ENCODE data around the gene LILRB5.
"Not testable (repeated sequence)": the region's sequence is repeated elsewhere in the genome, so short reads cannot be mapped to it uniquely, and the experiment has no call there.

LILRB5 gene

GRCh38 chr19:54275951-54276350, 18.9 kb upstream of the LILRB5 start:
- DNase-seq (ENCODE audit: low read depth), result no peak

DNA sequence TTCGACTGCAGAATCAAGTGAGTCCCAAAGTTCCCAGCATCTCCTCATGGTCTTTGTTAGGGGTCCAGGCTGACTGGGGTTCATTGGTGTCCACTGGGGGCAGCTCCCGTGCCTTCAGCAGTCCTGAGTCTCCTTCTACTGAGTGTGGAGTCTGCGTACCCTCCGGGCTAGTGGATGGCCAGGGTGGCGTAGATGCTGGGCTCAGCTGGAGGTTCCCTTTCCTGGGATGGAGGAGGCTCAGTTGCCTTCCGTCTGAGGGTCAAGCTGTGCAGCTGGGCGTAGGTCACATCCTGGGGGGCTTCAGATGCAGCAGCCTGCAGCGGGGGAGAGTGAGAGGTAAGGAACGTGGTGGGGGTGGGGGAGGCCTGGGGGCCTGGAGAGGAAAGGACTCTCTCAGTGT, 17.4 kb upstream of the LILRB5 start:
- not testable (repeated sequence) for DNase-seq (ENCODE audit: low read depth)

GRCh38 chr19:54273821-54274220, 16.7 kb upstream of the LILRB5 start:
- no peak for DNase-seq (ENCODE audit: low read depth)

DNA sequence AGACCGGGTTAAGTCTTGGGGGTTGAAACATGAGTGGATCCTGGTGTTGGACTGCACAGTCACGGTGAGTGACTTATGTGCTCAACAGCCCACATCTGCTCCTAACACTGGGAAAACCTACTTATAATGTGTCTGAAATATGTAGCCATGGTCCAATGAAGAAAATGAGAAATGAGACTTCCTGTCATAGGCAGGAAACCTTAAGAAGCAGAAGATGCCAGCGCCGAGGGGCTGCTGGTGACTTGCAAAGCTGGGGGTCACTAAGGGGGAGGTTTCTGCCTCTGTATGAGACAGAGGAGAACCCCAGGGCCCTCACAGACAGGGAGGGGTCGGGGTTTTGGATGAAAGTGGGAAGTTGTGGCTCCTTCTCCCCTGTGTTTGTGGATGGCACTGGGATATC, 15.1 kb upstream of the LILRB5 start:
- not testable (repeated sequence) for DNase-seq (ENCODE audit: low read depth)

- not testable (repeated sequence) for DNase-seq (ENCODE audit: low read depth)
Measured at GRCh38 chr19:54271587-54271986, 14.5 kb upstream of the LILRB5 start.

DNA sequence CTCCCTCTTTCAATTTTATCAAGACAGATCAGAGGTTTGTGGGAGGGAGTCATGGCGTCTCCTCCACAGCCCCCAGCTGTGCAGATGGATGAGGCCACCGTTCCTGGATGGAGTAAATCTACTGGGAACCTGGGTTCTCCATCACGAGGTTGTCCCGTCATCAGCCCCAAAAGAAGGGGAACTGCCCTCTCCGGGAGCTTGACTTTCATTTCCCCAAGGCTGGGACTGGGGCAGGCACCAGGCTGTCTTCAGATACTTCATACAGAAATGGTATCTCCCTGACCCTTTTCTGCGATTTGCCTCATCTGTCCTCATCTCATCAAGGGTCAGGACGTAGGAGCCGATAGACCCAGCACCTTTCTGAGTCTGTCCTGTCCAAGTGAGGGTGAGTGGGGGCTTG, 14.0 kb upstream of the LILRB5 start:
- no peak for DNase-seq (ENCODE audit: low read depth)

DNA sequence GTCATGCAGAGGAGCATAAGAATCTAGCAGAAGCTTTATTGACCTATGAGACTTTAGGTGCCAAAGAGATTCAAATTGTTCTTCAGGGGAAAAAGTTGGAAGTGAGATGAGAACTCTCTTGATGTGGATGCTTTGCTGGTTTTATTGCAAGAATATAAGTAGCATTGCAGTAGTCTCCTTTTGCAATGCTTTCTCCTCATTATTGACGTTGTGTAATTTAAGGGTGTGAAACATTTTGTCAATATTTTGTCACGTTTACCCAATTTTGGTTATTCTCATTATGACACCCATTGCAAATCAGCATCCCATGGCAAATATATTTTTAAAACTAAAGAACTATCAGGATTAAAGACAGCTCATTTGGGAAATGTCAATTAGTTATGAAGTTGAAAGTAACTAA, 11.9 kb upstream of the LILRB5 start:
- DNase-seq (ENCODE audit: low read depth), result no peak

- DNase-seq (ENCODE audit: low read depth), result no peak
Measured at GRCh38 chr19:54266133-54266532, 9.1 kb upstream of the LILRB5 start.

DNA sequence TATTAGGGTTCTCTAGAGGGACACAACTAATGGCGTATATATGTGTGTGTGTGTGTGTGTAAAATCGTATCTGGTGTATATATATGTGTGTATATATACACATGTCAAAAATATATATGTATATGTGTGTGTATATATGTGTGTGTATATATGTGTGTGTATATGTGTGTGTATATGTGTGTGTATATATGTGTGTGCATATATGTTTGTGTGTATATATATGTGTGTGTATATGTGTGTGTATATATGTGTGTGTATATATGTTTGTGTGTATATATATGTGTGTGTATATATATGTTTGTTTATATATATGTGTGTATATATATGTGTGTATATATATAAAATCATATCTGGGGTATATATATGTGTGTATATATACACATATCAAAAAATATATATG, 5.4 kb upstream of the LILRB5 start:
- no peak for DNase-seq (ENCODE audit: low read depth)

DNA sequence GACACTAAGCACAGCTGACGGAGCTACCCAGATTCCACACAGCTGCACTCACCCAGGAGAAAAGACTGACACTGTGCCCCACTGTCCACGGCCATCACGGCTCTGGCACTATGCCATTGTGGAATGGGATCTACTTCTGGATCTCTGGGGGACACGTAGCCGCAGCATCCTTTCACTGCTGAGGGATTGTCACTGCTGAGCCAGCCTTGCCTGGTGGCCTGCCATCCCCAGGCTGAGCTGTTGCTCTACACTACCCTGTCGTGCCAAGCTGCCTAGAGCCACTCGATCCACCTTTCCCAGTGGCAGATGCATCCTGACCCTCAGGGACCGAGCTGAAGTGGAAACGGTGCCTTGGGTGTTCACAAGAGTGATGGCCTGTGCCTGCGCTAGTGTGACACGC, 5.0 kb upstream of the LILRB5 start:
- DNase-seq (ENCODE audit: low read depth), result no peak

GRCh38 chr19:54256250-54257115, 590 bp downstream of the LILRB5 start:
- no peak for DNase-seq (ENCODE audit: low read depth)

DNA sequence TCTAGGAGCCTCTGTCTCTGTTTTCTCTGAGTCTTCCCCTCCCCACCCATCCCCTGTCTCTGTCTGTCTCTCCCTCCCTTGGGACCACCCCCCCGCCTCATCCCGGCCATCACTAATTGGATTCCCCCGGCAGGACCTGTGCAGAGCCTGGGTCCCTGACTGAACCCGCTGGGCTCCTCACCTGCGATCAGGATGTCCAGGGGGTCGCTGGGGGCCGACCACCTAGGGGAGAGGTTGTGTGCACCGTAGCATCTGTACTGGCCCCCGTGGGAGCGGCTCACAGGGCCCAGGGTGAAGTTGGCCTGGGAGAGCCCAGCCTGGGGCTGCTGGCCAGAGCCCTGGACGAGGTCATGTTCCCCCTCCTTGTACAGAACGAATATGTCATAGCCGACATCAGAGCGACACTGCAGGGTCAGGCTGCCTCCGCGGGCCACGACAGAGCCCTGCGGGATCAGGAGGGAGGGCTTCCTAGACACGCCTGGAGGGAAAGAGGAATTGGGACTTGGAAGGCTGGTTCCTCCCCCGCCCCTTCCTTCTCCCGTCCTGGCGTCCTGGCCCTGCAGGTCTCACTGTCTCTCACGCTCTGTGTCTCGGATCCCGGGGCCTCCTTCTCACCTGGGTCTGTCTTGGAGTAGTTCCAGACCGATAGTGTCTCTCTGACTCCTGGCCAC, 1.8 kb downstream of the LILRB5 start:
- no peak for DNase-seq (ENCODE audit: low read depth)

GRCh38 chr19:54254195-54254906, 2.7 kb downstream of the LILRB5 start:
- no peak for DNase-seq (ENCODE audit: low read depth)

DNA sequence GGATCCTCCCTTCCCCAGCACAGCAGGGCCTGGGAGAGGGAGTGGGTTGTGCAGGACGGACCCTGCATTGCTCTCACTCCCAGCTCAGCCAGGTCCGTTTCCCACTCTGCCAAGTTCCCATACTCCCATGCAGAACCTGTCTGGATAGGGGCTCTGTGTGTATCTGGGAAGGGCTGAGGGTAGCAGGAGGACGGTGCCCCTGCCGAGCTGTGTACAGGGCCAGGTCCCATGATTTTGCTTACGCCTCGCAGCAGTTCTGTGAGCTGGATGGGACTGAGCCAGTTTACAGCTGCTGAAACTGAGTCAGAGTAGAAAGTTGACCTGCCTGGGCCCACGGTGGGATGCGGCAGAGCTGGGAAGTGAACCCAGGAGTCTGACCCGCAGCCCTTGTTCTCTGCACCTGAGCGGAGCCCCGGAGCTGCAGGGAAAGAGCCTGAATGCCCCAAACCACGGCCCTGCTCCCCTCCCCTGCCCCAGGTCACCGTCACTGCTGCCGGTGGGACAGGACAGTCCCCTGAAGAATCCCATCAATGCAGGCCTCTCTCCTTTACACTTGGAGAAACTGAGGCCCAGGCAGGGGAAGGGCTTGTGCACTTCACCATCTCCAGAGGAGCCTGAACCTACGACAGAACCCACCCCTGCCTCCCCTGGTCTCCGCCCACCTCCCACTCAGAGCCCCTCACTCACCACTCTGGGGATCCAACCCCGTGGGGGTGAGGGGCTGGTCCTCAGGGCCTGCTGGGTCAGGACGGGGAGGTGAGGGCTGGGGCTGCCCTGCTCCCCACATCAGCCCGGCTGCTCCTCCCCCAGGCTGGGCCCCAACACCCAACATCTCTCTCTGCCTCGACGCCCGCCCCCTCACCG, 3.5 kb downstream of the LILRB5 start:
- DNase-seq (ENCODE audit: low read depth), result no peak

- no peak for DNase-seq (ENCODE audit: low read depth)
Measured at GRCh38 chr19:54252845-54253244, 4.2 kb downstream of the LILRB5 start.

DNA sequence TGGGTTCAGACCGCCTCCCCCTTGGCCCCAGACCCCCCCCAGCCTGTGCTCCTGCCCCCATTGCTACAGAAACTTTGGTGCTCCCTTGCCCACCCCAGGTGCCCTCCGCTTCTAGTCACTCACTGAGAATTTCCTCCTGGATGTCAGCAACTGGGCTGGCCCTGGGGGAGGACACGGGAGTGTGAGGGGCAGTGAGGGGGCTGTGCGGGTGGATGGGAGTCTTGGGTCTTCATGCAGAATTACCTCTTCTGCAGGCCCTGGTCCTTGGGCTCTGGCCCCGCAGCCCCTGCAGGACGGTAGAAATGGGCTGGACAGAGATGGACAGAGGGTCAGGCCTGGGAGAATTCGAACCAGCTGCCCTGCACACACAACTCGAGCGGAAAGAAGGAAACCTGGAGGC, 4.8 kb downstream of the LILRB5 start:
- DNase-seq (ENCODE audit: low read depth), result no peak

GRCh38 chr19:54248016-54248601, 9.0 kb downstream of the LILRB5 start:
- no peak for DNase-seq (ENCODE audit: low read depth)

DNA sequence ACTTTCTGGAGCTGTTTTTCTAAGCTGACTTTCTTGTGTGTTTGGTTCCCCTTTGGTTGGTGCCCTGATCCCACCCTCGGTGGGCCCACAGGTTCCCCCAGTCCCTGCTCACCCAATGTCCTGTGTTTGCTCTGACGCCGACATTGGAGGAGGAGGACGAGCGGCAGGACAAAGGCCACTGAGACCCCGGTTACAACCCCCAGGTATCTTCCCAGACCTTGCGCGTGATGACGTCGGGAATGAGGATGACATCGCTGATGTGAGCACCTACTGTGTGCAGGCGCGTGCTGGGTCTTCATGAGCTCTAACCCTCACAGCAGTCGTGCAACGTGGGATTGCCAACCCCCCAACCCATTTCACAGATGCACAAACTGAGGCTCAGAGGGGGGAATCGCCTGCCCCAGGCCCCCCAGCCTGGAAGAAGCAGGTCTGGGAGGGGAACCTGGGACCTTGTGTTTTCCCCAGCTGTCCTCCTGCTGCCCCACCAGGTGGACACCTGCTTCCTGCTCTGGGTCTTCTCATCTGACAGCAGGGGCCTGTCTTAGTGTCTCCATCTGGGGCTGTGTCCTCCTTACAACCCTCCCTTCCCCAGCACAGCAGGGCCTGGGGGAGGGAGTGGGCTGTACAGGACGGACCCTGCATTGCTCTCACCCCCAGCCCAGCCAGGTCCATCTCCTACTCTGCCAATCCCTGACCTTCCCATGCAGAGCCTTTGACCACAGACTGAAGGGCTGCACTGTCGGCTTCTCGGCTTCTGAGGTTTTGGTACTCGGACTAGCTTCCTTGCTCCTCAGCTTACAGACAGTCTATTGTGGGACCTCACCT, 9.8 kb downstream of the LILRB5 start:
- DNase-seq (ENCODE audit: low read depth), result no peak

DNA sequence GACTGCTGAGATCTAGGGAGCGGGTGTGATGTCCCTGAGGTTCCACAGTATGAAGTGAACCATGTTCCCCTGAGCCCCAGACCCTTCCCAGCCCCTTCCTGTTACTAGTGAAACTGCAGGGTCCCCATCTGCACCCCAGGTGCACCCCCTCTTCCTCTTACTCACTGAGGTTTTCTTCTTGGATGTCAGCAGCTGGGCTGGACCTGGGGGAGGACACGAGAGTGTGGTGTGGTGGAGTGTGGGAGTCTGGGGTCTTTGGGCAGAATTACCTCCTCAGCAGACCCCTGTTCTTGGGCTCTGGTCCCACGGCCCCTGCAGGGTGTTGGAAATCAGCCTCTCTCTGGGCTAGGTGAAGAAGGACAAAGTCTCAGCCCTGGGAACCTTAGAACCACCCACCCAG, 11.1 kb downstream of the LILRB5 start:
- DNase-seq (ENCODE audit: low read depth), result no peak

GRCh38 chr19:54243809-54244208, 13.3 kb downstream of the LILRB5 start:
- not testable (repeated sequence) for DNase-seq (ENCODE audit: low read depth)

DNA sequence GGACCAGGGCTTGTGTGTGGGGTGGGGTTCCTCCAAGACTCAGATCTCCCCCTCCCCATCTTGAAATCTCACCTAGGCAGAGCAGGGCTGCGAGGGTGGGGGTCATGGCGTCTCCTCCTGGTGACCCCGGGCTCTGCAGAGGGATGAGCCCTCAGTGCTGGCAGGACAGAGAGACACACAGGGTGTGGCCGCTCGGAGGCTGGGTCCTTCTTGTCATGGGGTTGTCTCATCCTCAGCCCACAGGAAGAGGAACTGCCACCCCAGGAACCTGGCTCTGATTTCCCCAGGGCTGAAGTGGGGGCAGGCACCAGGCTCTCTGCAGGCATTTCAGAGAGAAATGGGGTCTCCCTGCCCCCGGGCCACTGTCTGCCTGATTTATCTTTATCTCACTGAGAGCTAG, 14.4 kb downstream of the LILRB5 start, which contains the start of gene LILRA6:
Gene LILRA6, minus strand, starts transcription at position 145 of the 400 bp plus-strand sequence.
- not testable (repeated sequence) for DNase-seq (ENCODE audit: low read depth)

Measured in GM04504 (cell line).